ENCODE data around the gene VWA5B2.
A peak's percentile ranks its signal among the peaks of the same experiment; 100 is the strongest.

VWA5B2 gene

DNA sequence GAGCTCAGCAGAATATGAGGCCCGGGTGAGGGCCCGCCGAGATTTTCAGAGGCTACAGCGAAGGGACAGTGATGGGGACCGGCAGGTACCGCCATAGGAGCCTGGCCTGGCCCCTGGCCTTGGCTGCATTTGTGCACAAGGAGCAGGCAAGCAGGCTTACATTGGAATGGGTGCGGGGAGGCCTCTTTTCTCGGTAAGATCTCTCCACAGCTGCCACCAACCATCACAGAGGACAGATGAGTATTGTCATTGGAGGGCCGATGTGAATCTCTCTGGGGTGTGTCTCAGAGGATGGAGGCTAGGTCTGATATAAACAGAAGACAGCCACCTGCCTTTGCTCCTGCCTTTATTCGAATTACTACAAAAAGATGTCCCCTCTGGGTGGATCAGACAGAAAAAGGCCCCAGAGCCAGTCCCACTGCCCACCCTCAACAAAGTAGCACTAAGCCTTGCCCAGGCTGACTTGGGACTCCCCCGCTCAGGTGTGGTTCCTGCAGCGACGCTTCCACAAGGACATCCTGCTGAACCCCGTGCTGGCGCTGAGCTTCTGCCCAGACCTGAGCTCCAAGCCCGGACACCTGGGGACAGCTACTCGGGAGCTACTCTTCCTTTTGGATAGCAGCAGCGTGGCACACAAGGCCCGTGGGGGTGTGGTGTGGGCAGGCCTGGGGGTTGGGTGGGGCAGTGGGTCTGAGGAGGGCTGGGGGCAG, 5.4 kb downstream of the VWA5B2 start:
- no peaks in the 10 kb centered on the region for H3K36me3 Mint-ChIP-seq
- peaks cover 8% of the 10 kb centered on the region for H3K4me1 Mint-ChIP-seq
- H3K9me3 Mint-ChIP-seq = no peaks in the 10 kb centered on the region
- H3K4me3 Mint-ChIP-seq = no peak overlapping the region
- H3K27me3 Mint-ChIP-seq = peaks cover 21% of the 10 kb centered on the region
- H3K27ac Mint-ChIP-seq = no peak overlapping the region

- H3K27me3 Mint-ChIP-seq = peaks cover 21% of the 10 kb centered on the region
- no peak overlapping the region for H3K27ac Mint-ChIP-seq
- H3K4me3 Mint-ChIP-seq = no peak overlapping the region
- H3K36me3 Mint-ChIP-seq = no peaks in the 10 kb centered on the region
- H3K9me3 Mint-ChIP-seq = no peaks in the 10 kb centered on the region
- peaks cover 8% of the 10 kb centered on the region for H3K4me1 Mint-ChIP-seq
Measured at GRCh38 chr3:184235381-184236032, 6.1 kb downstream of the VWA5B2 start.

DNA sequence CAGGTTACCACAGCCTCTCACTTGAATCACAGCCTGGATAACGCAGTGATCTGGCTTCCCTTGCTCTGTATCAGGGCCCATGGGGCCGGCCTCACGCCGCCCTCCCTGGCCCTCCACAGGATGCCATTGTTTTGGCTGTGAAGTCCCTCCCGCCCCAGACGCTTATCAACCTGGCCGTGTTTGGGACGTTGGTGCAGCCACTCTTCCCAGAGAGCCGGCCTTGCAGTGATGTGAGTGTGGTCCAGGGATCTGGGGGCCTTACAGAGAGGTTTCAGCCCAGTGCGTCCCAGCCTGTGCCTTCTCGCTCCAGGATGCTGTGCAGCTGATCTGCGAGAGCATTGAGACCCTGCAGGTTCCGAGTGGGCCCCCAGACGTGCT, 6.6 kb downstream of the VWA5B2 start:
- H3K4me1 Mint-ChIP-seq = peaks cover 5% of the 10 kb centered on the region
- H3K4me3 Mint-ChIP-seq = no peak overlapping the region
- H3K9me3 Mint-ChIP-seq = no peaks in the 10 kb centered on the region
- H3K36me3 Mint-ChIP-seq = no peaks in the 10 kb centered on the region
- peaks cover 19% of the 10 kb centered on the region for H3K27me3 Mint-ChIP-seq
- no peak overlapping the region for H3K27ac Mint-ChIP-seq

- Mint-ChIP-seq H3K4me3 (no peak overlapping the region), H3K4me1 (no peaks in the 10 kb centered on the region), H3K36me3 (no peaks in the 10 kb centered on the region), H3K27me3 (peaks cover 13% of the 10 kb centered on the region), H3K9me3 (no peaks in the 10 kb centered on the region), H3K27ac (no peak overlapping the region)
Measured at GRCh38 chr3:184236636-184237035, 7.3 kb downstream of the VWA5B2 start.

DNA sequence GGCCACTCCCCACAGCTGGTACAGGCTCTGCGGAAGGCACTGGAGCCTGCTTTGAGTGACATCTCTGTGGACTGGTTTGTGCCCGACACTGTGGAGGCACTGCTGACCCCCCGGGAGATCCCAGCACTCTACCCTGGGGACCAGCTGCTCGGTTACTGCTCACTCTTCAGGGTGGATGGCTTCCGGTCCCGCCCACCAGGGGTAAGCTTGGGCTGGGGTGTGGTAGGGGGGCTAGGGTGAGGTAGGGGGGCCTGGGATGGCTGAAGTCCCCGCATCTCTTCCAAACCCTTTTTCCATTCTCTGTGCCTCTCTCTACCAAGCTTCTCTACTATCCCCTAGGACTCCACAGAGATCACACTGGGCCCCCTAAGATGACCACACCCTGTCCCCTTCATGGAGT, 7.8 kb downstream of the VWA5B2 start:
- Mint-ChIP-seq H3K4me3 (no peak overlapping the region), H3K9me3 (no peaks in the 10 kb centered on the region), H3K27me3 (peaks cover 8% of the 10 kb centered on the region), H3K4me1 (no peaks in the 10 kb centered on the region), H3K36me3 (peaks cover 2% of the 10 kb centered on the region), H3K27ac (no peak overlapping the region)

DNA sequence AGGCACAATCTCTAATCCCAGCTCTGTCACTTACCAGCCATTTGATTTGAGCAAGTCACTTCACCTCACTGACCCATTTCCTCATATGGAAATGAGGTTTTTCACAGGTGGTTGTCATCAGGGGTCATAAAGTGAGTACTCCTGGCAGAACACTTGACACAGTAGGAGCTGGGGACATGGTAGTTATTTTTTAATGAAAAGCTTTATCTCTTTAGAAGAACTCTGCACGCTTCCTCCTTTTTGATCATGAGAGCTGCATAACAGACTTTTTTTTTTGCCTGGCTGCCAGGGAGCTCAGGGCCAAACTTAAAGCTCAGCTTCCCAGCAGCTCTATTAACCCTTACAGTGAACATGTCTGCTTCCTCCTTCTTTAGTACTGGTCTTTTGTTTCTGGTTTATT, 8.4 kb downstream of the VWA5B2 start:
- H3K9me3 Mint-ChIP-seq = no peaks in the 10 kb centered on the region

GRCh38 chr3:184238246-184238818, 8.9 kb downstream of the VWA5B2 start:
- Mint-ChIP-seq H3K9me3 (no peaks in the 10 kb centered on the region), H3K36me3 (peaks cover 3% of the 10 kb centered on the region), H3K4me3 (no peak overlapping the region), H3K27me3 (no peaks in the 10 kb centered on the region), H3K4me1 (no peaks in the 10 kb centered on the region), H3K27ac (no peak overlapping the region)

More for the DNA sequence above, 8.4 kb downstream of the VWA5B2 start:
- no peaks in the 10 kb centered on the region for H3K4me1 Mint-ChIP-seq
- no peak overlapping the region for H3K27ac Mint-ChIP-seq
- peaks cover 3% of the 10 kb centered on the region for H3K27me3 Mint-ChIP-seq
- H3K36me3 Mint-ChIP-seq = peaks cover 3% of the 10 kb centered on the region
- H3K4me3 Mint-ChIP-seq = no peak overlapping the region

GRCh38 chr3:184239221-184239620, 9.8 kb downstream of the VWA5B2 start:
- H3K9me3 Mint-ChIP-seq = no peaks in the 10 kb centered on the region
- H3K27ac Mint-ChIP-seq = no peak overlapping the region

GRCh38 chr3:184239708-184240107, 10.3 kb downstream of the VWA5B2 start:
- Mint-ChIP-seq H3K27me3 (no peaks in the 10 kb centered on the region), H3K36me3 (peaks cover 4% of the 10 kb centered on the region), H3K4me1 (no peaks in the 10 kb centered on the region), H3K27ac (no peak overlapping the region), H3K4me3 (peak overlapping the region; percentile 33), H3K9me3 (no peaks in the 10 kb centered on the region)

More at GRCh38 chr3:184239221-184239620, 9.8 kb downstream of the VWA5B2 start:
- H3K4me1 Mint-ChIP-seq = no peaks in the 10 kb centered on the region
- no peak overlapping the region for H3K4me3 Mint-ChIP-seq
- H3K36me3 Mint-ChIP-seq = peaks cover 4% of the 10 kb centered on the region
- H3K27me3 Mint-ChIP-seq = no peaks in the 10 kb centered on the region

- Mint-ChIP-seq H3K27ac (no peak overlapping the region), H3K36me3 (peaks cover 9% of the 10 kb centered on the region)
Measured at GRCh38 chr3:184240384-184241140, 11.2 kb downstream of the VWA5B2 start.

GRCh38 chr3:184241141-184241446, 11.7 kb downstream of the VWA5B2 start:
- no peak overlapping the region for H3K27ac Mint-ChIP-seq
- H3K9me3 Mint-ChIP-seq = no peaks in the 10 kb centered on the region
- no peak overlapping the region for H3K4me3 Mint-ChIP-seq
- no peaks in the 10 kb centered on the region for H3K27me3 Mint-ChIP-seq
- peaks cover 4% of the 10 kb centered on the region for H3K4me1 Mint-ChIP-seq
- H3K36me3 Mint-ChIP-seq = peaks cover 9% of the 10 kb centered on the region

More at GRCh38 chr3:184240384-184241140, 11.2 kb downstream of the VWA5B2 start:
- no peaks in the 10 kb centered on the region for H3K27me3 Mint-ChIP-seq
- H3K9me3 Mint-ChIP-seq = no peaks in the 10 kb centered on the region
- H3K4me3 Mint-ChIP-seq = no peak overlapping the region
- no peaks in the 10 kb centered on the region for H3K4me1 Mint-ChIP-seq

- Mint-ChIP-seq H3K36me3 (peaks cover 9% of the 10 kb centered on the region), H3K9me3 (no peaks in the 10 kb centered on the region), H3K4me1 (peaks cover 5% of the 10 kb centered on the region)
Measured at GRCh38 chr3:184241447-184242296, 12.3 kb downstream of the VWA5B2 start.

DNA sequence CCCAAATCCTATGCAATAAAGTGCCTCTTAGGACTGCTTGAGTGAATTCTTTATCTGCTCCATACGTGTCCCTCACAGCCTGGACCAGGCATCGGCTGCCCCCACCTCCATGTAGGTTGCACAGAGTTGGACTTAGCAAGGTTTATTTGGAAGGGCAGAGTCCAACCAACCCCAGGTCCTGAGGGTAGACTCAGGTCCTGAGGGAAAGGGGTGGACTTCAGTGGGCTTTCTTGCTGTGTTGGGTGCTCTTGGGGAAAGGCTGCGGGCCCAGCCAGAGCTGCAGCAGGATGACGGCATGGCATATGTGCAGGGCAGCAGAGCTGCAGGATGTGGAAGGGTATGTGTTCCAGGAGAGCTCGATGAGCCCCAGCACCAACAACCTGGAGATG, 12.9 kb downstream of the VWA5B2 start:
- H3K4me1 Mint-ChIP-seq = peaks cover 5% of the 10 kb centered on the region
- H3K27ac Mint-ChIP-seq = no peak overlapping the region
- no peak overlapping the region for H3K4me3 Mint-ChIP-seq
- peaks cover 9% of the 10 kb centered on the region for H3K36me3 Mint-ChIP-seq
- no peaks in the 10 kb centered on the region for H3K9me3 Mint-ChIP-seq
- H3K27me3 Mint-ChIP-seq = no peaks in the 10 kb centered on the region

More at GRCh38 chr3:184241447-184242296, 12.3 kb downstream of the VWA5B2 start:
- Mint-ChIP-seq H3K27me3 (no peaks in the 10 kb centered on the region), H3K4me3 (no peak overlapping the region), H3K27ac (no peak overlapping the region)

- peak within 1 kb of the TSS; percentile 100 for H3K27ac Mint-ChIP-seq
- H3K36me3 Mint-ChIP-seq = peaks cover 6% of the 10 kb centered on the region
- H3K27me3 Mint-ChIP-seq = no peaks in the 10 kb centered on the region
- no peaks in the 10 kb centered on the region for H3K9me3 Mint-ChIP-seq
- peak within 1 kb of the TSS; percentile 97 for H3K4me3 Mint-ChIP-seq
- peaks cover 15% of the 10 kb centered on the region for H3K4me1 Mint-ChIP-seq
Measured at GRCh38 chr3:184248454-184249411, 19.3 kb downstream of the VWA5B2 start, which contains the start of gene ALG3. TSS of gene ALG3 (minus strand) at chr3:184248962. CDS start at chr3:184248940, 22 bp downstream.
